GM18873 (cell line): ENCODE data around the gene KCNAB3.
"Not testable (repeated sequence)": the region's sequence is repeated elsewhere in the genome, so short reads cannot be mapped to it uniquely, and the experiment has no call there.

Experiments used
- ATAC-seq: cut with Tn5 transposase; IDR thresholded peaks from one replicate; pipeline ENCODE4 v1.9.1; 2021; ENCODE audit warnings: mild to moderate bottlenecking, moderate library complexity, moderate number of reproducible peaks; ENCODE audit not compliant: unreplicated experiment, low FRiP score

The KCNAB3 gene

DNA sequence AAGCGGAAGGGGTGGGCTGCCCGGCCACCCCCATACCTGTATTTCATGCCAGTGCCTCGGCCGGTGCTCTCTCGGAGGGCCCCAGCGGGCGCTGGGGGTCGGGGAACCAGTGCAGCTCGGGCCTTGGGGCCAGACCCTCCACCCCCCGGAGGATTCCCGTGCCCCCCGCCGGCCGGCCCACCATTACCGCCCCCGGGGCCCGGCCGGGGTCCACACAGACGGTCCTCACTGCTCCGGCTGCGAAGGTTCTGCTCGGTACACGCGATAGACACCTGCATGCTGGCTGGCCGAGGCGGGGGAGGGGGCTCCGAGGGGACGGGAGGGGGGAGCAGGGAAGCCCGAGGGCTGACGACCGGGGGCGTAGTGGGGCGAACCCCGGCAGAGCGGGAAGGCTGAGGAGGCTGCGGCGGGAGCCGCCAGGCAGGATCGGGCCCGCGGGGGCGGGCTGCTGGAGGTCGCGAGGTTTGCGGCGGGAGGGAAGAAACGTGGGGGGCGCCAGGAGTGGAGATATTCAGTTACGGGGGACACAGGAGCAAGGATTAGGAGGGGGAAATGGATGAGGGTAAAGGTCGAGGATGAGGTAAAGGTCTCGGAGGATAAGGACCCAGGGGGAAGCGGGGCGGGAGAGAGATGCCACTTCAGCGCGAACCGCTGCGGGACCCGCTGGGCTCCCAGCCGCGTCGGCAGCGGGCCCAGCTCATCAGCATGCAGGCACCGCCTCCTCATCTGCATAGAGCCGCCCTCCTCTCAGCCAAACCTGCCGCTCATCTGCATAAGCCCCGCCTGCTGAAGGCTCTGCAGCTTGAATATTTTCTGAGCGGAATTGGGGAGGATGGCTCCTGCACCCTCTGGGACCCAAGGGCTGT, at the start of gene KCNAB3:
TSS of gene KCNAB3 (minus strand) at position 699 of the 866 bp plus-strand sequence. CDS start at position 278, 421 bp downstream.
- no peak for ATAC-seq

DNA sequence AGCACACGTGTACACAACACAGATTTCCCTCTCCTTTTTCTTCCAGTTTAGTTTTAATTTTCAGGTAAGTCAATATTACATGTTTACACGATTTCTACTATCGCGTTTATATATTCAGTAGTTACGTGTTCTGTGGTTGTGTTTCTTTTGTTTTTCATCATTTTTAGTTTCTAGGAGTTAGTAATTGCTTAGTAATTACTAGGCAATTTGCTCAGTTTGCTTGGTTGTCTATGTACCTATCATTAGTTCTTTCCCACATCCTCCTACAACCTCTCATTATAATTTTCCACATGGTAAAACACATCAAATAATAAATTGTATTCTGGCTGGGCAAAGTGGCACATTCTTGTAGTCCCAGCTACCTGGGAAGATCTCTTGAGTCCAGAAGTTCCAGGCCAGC, 48.1 kb upstream of the KCNAB3 start:
- ATAC-seq = no peak

DNA sequence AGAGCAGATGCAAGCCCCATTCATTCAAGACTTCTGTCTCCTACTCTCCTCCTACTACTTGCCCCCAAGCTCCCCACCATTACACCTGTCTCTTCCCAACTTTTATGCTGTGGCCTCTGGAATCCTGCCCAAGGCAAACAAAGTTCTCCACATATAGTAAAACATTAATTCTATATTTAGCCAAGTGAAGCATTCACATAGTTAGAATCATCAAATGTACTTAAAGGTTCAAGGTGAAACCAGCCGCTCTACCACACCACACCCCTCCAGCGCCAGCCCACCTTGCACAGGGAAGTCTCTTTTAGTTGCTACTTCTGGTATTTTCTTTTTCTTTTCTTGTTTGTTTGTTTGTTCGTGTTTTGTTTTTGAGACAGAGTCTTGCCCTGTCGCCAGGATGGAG, 47.4 kb upstream of the KCNAB3 start:
- no peak for ATAC-seq

DNA sequence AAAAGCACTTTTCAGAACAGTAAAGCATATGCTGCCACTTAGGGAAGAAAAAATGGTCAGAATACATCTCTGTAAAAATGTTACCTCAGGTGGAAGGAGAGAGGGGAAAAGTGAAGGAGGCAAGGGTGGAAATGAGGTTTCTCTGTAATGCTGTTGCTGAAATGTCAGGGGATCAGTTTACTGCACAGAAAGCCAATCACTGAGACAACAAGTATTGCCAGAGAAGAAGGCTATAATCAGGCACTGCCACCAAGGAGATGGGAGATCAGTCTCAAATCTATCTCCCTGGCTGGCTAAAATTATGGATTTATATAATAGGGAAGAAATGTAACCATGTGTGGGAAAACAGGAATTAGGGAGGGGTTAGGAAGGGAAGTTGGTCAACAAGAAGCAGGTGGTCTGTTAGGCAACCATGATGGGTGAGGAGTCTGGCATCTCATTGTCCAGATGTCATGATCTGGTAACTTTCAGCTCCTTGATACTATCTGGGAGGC, 45.0 kb upstream of the KCNAB3 start:
- no peak for ATAC-seq

DNA sequence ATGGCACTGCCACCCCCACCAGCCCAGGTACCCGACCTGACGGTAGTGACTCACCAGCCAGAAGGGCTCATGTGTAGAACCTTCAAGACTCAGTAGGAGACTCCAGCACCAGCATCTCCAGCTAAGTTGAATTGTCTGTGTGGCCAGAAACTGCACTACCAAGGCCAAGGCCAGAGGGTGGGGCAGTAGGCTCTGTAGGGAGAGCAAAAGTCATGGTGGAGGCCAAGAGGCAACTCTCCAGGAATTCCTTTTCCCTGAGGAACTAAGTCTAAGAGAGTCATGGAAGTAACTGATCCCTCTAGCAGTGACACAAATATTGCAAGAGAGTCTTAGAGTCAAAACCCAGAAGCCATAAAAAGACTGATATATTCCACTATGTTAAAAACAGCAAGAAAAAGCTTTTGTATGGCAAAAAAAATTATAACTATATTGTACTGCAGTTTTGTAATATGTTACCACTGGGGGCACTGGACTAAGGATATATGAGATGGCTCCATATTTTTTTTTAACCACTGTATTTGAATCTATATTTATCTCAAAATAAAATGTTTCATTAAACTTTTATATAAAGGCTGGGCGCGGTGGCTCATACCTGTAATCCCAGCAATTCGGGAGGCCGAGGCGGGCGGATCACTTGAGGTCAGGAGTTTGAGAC, 42.6 kb upstream of the KCNAB3 start:
- ATAC-seq = no peak

DNA sequence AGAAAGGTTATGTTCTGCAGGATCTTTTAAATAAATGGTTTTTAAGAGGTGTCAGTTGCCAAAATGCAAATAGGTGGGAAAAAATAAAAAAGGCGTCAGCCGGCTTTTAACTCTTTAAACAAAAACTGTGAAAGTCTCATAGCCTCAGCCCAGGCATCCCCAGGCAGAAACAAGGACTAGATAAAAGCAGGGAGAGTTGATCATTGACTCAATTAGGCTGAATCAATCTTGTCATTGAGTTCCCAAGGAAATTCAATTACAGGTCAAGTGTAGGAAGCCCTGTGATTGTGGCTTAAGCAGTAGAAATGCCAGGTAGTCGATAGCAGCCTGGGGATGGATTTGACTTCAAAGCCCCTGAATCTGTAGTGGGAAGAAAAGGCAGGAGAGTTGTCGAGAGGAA, 42.0 kb upstream of the KCNAB3 start:
- no peak for ATAC-seq

DNA sequence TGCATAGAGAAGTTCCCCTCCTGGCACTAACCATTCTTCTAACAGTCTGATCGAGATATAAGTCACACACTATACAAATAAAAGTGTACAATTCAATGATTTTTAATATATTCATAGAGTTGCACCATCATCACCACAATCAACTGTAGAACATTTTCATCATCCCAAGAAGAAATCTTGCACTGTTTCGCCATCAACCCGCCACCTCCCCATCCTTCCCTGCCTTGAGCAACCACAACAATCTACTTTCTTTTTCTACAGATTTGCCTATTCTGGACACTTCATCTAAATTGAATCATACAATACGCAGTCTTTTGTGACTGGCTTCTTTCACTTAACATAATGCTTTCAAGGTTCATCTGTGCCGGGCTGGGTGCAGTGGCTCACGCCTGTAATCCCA, 39.8 kb upstream of the KCNAB3 start:
- no peak for ATAC-seq

DNA sequence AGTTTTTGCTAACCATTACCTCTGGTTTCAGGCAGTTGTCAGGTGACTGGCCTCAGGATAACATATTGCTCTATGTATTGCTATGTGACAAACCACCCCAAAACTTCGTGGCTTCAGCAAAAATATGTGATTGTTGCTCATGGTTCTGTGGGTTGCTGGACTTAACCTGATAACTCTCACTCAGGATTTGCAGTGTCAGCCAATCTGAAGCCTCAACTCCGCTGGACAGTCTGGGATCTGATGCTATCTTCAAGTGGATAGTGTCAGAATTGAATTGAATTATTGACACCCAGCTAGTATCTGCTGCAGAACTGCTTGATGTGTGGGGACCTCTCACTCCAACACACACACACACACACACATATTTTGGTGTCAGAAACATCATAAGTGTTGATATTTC, 38.1 kb upstream of the KCNAB3 start:
- no peak for ATAC-seq

DNA sequence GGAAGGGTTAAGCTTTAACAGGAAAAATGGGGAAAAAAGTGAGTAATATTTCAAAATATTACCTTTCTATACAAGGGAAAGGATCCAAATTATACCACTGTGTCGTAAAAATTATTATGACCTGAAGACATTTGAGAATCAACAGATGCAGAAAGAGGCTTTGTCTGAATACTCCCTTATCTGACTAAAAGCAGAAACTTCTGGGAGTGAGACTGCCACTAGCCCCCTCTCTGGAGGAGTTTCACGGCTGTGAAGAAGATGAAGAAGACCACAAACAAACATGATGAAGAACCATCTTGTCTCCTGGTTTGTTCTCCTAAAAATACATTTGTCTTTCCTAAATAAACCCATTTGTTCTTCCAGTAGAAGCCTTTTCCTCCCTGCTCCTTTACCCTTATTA, 31.8 kb upstream of the KCNAB3 start:
- ATAC-seq = no peak

DNA sequence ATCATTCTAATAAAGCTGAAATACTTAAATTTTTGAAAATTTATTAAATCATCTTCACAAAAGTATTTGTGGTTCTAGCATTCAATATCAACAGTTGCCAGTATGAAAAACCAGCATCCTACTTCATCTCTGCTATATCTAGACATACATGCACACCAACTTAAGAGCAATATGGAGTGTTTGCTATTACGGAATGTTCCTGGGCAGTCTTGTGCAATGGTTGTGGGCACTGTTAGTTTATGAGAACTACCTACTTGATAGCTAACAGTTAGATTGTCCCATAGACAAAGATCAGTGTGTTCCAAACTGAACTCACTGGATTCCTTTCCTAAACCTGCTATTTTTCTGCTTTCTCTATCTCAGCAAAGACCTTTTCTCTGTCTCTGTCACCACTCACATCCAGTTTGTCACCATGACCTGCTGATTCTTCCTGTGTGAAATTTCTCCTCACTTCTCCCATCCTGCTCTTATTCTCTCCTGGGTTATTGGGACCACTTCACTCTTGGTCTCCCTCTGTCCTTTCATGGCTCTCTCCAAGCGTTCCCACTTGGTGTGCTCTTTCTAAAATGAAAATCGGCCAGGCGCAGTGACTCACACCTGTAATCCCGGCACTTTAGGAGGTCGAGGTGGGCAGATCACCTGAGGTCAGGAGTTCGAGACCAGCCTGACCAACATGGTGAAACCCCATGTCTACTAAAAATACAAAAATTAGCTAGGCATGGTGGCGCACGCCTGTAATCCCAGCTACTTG, 30.0 kb upstream of the KCNAB3 start:
- no peak for ATAC-seq

DNA sequence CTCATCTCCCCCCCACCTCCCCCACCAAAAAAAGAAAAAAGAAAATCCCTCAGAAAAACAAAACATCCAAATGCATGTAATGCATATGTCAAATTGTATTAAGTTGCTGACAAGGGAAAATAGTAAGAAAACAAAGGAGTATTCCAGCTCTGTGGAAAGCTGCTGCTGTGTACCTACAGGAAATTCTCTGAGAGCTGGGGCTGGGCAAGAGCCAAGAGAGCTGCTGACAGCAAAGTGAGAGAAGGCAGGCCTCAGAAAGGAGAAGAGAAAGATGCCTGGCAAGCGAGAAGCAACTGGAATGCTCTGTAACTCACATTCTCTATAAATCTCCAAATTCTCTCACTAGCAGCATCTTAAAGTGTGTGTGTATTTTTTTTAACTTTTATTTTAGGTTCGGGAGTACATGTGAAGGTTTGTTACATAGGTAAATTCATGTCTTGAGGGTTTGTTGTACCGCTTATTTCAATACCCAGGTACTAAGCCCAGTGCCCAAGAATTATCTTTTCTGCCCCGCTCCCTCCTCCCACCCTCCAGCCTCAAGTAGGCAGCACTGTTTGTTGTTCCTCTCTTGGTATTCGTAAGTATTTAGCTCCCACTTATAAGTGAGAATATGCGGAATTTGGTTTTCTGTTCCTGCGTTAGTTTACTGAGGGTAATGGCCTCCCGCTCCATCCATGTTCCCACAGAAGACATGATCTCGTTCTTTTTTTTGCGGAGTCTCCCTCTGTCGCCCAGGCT, 26.7 kb upstream of the KCNAB3 start:
- no peak for ATAC-seq

DNA sequence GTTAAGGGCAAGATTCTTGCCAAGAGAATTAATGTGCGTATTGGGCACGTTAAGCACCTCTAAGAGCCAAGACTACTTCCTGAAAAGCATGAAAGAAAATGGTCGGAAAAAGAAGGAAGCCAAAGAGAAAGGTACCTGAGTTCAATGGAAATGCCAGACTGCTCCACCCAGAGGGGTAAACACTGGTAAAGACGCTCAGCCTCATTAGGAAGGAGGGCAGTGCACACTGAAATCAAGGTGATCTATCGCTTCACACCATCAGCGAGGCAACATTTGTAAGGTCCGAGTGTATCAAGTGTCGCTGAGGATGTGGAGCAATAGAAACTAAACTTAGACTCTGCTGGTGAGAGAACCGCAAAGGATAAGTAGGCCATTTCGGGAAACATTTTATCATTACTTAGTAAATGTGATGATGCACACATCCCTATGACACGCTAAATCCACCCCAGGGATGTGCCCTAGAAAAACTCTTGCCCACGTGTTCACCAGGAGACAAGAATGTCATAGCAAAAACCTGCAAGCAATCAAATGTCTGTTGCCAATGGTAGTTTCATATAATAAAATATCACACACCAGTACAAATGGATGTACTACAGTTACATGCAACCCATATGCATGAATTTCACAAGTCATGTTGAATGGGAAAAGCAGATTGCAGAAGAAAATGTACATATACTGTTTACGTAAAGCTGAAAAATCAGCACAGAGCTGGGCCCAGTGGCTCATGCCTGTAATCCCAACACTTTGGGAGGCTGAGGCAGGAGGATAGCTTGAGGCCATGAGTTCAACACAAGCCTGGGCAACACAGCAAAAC, 26.0 kb upstream of the KCNAB3 start:
- no peak for ATAC-seq

DNA sequence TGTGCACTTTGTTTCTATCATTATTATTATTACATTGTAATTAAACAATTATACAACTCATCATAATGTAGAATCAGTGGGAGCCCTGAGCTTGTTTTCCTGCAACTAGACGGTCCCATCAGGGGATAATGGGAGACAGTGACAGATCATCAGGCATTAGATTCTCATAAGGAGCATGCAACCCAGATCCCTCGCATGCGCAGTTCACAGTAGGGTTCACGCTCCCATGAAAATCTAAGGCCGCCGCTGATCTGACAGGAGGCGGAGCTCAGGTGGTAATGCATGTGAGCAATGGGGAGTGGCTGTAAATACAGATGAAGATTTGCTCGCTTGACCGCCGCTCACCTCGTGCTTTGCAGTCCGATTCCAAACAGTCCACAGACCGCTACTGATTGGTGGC, 23.6 kb upstream of the KCNAB3 start:
- ATAC-seq = not testable (repeated sequence)

DNA sequence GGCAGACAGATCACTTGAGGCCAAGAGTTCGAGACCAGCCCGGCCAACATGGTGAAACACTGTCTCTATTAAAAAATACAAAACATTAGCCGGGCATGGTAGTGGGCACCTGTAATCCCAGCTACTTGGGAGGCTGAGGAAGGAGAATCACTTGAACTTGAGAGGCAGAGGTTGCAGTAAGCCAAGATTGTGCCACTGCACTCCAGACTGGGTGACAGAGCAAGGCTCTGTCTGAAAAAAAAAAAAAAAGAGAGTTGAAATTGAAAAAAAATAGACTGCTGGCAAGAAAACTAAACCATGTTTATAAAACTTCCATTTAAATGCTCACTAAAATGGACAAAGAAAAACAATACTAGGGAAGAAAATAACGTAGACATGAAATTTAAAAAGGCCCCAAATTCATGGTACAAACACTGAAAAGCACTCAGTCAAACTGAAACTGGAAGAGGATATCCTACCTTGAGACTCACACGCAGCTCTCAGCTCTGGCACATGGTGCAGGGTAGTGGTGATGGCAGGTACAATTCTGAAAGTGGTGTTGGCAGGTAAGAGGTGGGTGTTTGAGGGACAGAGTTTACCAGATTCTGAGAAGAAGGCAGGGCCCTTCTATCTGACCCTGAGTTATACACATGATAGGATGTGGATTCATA, 21.6 kb upstream of the KCNAB3 start:
- no peak for ATAC-seq

DNA sequence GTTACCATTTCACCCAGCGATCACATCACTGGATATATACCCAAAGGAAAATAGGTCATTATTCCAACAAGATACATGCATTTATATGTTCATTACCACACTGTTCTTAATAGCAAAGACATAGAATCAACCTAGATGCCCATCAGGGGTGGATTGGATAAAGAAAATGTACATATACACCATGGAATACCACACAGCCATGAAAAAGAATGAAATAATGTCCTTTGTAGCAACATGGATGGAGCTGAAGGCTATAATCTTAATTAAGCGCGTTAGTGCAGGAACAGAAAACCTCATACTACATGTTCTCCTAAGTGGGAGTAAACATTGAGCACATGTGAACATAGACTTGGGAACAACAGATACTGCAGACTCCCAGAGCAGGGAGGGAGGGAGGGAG, 20.9 kb upstream of the KCNAB3 start:
- ATAC-seq = no peak

DNA sequence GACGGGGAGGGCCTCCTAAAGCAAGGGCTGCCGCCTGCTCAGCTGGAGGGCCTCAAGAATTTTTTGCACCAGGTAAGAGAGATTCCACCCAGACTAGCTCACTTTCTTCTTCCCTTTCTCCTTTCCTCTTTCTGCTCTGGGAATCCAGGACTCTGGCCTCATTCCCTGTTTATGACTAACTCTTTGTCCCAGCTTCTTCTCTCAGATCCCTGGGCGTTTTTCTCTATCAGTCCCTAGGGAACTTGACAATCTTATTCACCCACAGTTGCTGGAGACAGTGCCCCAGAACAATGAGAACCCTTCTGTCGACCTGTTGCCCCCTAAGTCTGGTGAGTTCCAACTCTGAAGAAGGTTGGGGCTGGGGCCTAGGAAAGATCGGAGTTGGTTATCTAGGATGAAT, 18.0 kb upstream of the KCNAB3 start:
- no peak for ATAC-seq

DNA sequence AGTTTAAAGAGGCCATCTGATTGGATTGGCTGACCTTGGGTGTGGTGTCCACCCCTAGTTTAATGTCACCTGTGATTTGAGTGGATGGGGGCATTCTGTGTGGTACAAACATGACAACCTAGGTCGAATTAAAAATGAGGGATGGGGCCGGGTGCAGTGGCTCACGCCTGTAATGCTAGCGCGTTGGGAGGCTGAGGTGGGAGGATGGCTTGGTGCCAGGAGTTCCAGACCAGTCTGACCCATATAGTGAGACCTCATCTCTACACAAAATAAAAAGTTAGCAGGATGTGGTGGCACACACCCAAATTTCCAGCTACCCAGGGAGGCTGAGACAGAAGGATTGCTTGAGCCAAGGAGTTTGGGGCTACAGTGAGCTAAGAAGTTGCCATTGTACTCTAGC, 16.8 kb upstream of the KCNAB3 start:
- ATAC-seq = no peak

DNA sequence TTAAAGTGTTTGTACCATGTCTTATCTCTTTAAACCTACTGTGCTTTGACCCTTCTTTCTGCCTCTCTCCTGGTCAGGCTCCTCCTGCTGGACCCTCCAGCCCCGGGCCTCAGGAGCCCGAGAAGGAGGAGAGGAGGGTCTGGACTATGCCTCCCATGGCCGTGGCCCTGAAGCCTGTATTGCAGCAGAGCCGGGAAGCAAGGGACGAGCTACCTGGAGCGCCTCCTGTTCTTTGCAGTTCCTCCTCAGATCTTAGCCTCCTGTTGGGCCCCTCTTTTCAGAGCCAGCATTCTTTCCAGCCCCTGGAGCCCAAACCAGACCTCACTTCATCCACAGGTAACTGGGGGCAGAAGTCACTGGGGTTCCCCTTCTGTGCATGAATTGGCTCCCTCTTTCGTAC, 16.0 kb upstream of the KCNAB3 start:
- no peak for ATAC-seq

DNA sequence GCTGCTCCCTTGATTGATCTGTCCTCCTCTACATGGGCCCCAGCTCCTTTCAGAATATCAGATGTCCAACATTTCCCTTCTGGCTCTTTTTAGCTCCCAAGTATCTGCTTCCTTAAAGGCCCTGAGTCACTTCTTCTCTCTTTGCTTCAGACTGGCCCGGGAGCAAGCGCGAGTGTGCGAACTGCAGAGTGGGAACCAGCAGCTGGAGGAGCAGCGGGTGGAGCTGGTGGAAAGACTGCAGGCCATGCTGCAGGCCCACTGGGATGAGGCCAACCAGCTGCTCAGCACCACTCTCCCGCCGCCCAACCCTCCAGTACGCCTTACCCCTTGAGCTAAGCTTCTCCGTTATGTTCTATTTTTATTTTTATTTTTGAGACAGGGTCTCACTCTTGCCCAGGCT, 14.7 kb upstream of the KCNAB3 start:
- ATAC-seq = no peak
